GM12878 (cell line): ENCODE data around the gene COG1. TPM values are rescaled to one million over a fixed set of nuclear protein-coding genes. Genes with fewer than 3 reads are reported as not detected.

ENCODE experiments used
- ATAC-seq: fragments of 200-7000 bp; cut with Tn5 transposase; 3 replicates; pipeline ENCODE4 v1.9.1; 2020; ENCODE audit warnings: mild to moderate bottlenecking, moderate library complexity
- BruUV-seq: library from RNA; stranded (reverse); fragments of 400-500 nt; replicated peaks from 2 replicates; lab custom pipeline; 2021; lab: Mats Ljungman, UMichigan
- CTCF ChIA-PET: fragments of 300-600 bp; sonication (Branson Sonifier 250); formaldehyde crosslinking; extraction: SDS; loops from one replicate; lab custom pipeline; 2021; ENCODE audit warnings: inconsistent platforms; lab: Yijun Ruan, JAX
- POLR2A ChIA-PET: fragments of 350-600 bp; formaldehyde crosslinking; extraction: SDS; loops from one replicate; lab custom pipeline; 2021; ENCODE audit warnings: inconsistent platforms; lab: Charles Lee
- RAD21 ChIA-PET: fragments of 300-600 bp; sonication (Branson Sonifier 250); formaldehyde crosslinking; loops from one replicate; lab custom pipeline; 2023; ENCODE audit warnings: antibody characterized with exemption; ENCODE audit not compliant: unreplicated experiment; lab: Charles Lee
- SMC1A ChIA-PET: fragments of 300-600 bp; sonication (Branson Sonifier 250); formaldehyde crosslinking; loops from one replicate; lab custom pipeline; 2023; ENCODE audit not compliant: unreplicated experiment, uncharacterized antibody; lab: Charles Lee
- DNase-seq: peaks from one replicate; pipeline ENCODE4 v3.0.0-alpha.2; 2011; ENCODE audit warnings: low read depth, low spot score
- FAIRE-seq: peaks from 3 replicates; lab custom pipeline; 2011; peaks lifted over from hg19 to GRCh38; lab: Jason Lieb, UNC
- H2AFZ ChIP-seq: 2 replicates; pipeline ENCODE4 v1.6.0; 2011; ENCODE audit warnings: low read depth, low read length, control low read depth; ENCODE audit not compliant: control insufficient read depth
- H3K27ac ChIP-seq: 2 replicates; pipeline ENCODE4 v1.5.1; 2011; ENCODE audit warnings: control low read depth; ENCODE audit not compliant: control insufficient read depth, insufficient read depth
- H3K27me3 ChIP-seq, 2 experiments: replicated peaks in 1 of 2; 2 replicates each; pipeline versions ENCODE4 v1.6.0 to v1.6.1; 2011; ENCODE audit warnings: low read length in 1 of 2; ENCODE audit not compliant: control insufficient read depth in 2 of 2, insufficient read depth in 2 of 2
- H3K36me3 ChIP-seq, 2 experiments: 2 replicates each; pipeline ENCODE4 v1.5.1; 2011; ENCODE audit warnings: low read length in 1 of 2; ENCODE audit not compliant: control insufficient read depth in 2 of 2, insufficient read depth in 2 of 2
- H3K4me1 ChIP-seq: 2 replicates; pipeline ENCODE4 v1.6.1; 2011; ENCODE audit warnings: mild to moderate bottlenecking, low read length, moderate library complexity, mixed read lengths; ENCODE audit not compliant: control insufficient read depth, insufficient read depth
- H3K4me2 ChIP-seq: 2 replicates; pipeline ENCODE4 v1.6.0; 2011; ENCODE audit warnings: control low read depth; ENCODE audit not compliant: control insufficient read depth, insufficient read depth
- H3K4me3 ChIP-seq: fragments of 200-600 bp; sonication (generic); 2 replicates; pipeline ENCODE4 v1.5.1; 2016
- H3K79me2 ChIP-seq: 2 replicates; pipeline ENCODE4 v1.6.0; 2011; ENCODE audit warnings: low read length; ENCODE audit not compliant: control insufficient read depth, insufficient read depth
- H3K9ac ChIP-seq: 2 replicates; pipeline ENCODE4 v1.8.0; 2011; ENCODE audit warnings: low read length, control low read depth, mixed read lengths; ENCODE audit not compliant: control insufficient read depth, insufficient read depth
- H3K9me3 ChIP-seq: replicated peaks from 3 replicates; pipeline ENCODE4 v1.5.1; 2011; ENCODE audit warnings: mild to moderate bottlenecking, low read length; ENCODE audit not compliant: control insufficient read depth, insufficient read depth
- H4K20me1 ChIP-seq: 2 replicates; pipeline ENCODE4 v1.6.0; 2011; ENCODE audit not compliant: control insufficient read depth, insufficient read depth
- BACH1 ChIP-seq: fragments of 450-650 bp; IDR thresholded peaks from 2 replicates; pipeline ENCODE4 v1.6.1; 2017; ENCODE audit warnings: mild to moderate bottlenecking, borderline replicate concordance
- CHD4 ChIP-seq: fragments of 200-600 bp; sonication (generic); IDR thresholded peaks from 2 replicates; pipeline ENCODE4 v1.6.1; 2016; ENCODE audit warnings: mild to moderate bottlenecking
- FOXM1 ChIP-seq: IDR thresholded peaks from 2 replicates; pipeline ENCODE4 v1.6.1; 2012; ENCODE audit warnings: low read depth, mild to moderate bottlenecking, inconsistent platforms, low read length, moderate library complexity
- HDAC6 ChIP-seq: fragments of 200-600 bp; sonication (generic); IDR thresholded peaks from one replicate; pipeline ENCODE4 v1.8.0; 2017; ENCODE audit warnings: antibody characterized with exemption; ENCODE audit not compliant: unreplicated experiment
- JUNB ChIP-seq: IDR thresholded peaks from 2 replicates; pipeline ENCODE4 v1.6.1; 2016; ENCODE audit warnings: antibody characterized with exemption, mild to moderate bottlenecking
- MTA2 ChIP-seq: fragments of 450-650 bp; IDR thresholded peaks from 2 replicates; pipeline ENCODE4 v1.6.1; 2016; ENCODE audit warnings: low read depth, mild to moderate bottlenecking, moderate library complexity
- NR2C2 ChIP-seq: IDR thresholded peaks from 2 replicates; pipeline ENCODE4 v1.6.1; 2011; ENCODE audit warnings: borderline replicate concordance, low read depth; ENCODE audit not compliant: control insufficient read depth, insufficient read length
- RELA ChIP-seq: fragments of 450-650 bp; IDR thresholded peaks from 2 replicates; pipeline ENCODE4 v1.8.0; 2014; ENCODE audit warnings: borderline replicate concordance; ENCODE audit not compliant: partially characterized antibody
- RFX5 ChIP-seq: IDR thresholded peaks from 2 replicates; pipeline ENCODE4 v1.6.1; 2011; ENCODE audit warnings: low read depth, low read length, improper control_type of control experiment
- STAT3 ChIP-seq: IDR thresholded peaks from 2 replicates; pipeline ENCODE4 v1.6.1; 2011; ENCODE audit warnings: low read depth, low read length, improper control_type of control experiment
- ZNF217 ChIP-seq: fragments of 450-650 bp; IDR thresholded peaks from 2 replicates; pipeline ENCODE4 v1.6.1; 2017; ENCODE audit warnings: antibody characterized with exemption, mild to moderate bottlenecking
- ZSCAN29 ChIP-seq: fragments of 450-650 bp; IDR thresholded peaks from 2 replicates; pipeline ENCODE4 v1.6.1; 2017; ENCODE audit warnings: mild to moderate bottlenecking, moderate library complexity
- WGBS: methylation state at CpG from one replicate; pipeline ENCODE4 v1.1.6; 2016; ENCODE audit warnings: low lambda C conversion rate; ENCODE audit not compliant: insufficient replicate concordance, insufficient coverage; ENCODE audit errors: missing lambda C conversion rate; 5-methylcytosine and 5-hydroxymethylcytosine counted together
- in situ Hi-C: fragments of 300-500 bp; cut with MboI; formaldehyde crosslinking; loops from 9 replicates; pipeline ENCODE4 v1.14.3; 2018; ENCODE audit warnings: mixed read lengths
- intact Hi-C: fragments of 100-400 bp; cut with micrococcal nuclease; formaldehyde crosslinking; loops from one replicate; pipeline ENCODE4 v1.14.2; 2022; ENCODE audit not compliant: unreplicated experiment
- polyA plus RNA-seq, 11 experiments: library from polyadenylated mRNA; depleted of rRNA in 4 of 11; unstranded in 6 of 11; stranded (reverse) in 5 of 11; fragments of >200 nt; fragmentation: Nextera tagmentation in 4 of 11; fragmentation: Illumina TruSeq in 1 of 11; extraction: Ambion mirVana in 4 of 11; extraction: Trizol in 1 of 11; gene quantifications; 1 replicate in 1 of 11; 2 replicates in 10 of 11; pipeline versions ENCODE4 v1.2.1 to v1.2.3, GENCODE V29; 2011 to 2016; ENCODE audit warnings: inconsistent platforms in 2 of 11, missing spikeins in 2 of 11, low read depth in 1 of 11
- total RNA-seq, 4 experiments: library from RNA; depleted of rRNA in 3 of 4; stranded (reverse); fragments of >200 nt in 3 of 4; fragmentation: Illumina TruSeq in 1 of 4; extraction: Trizol in 1 of 4; gene quantifications; 2 replicates each; pipeline versions ENCODE4 v1.2.1 to v1.2.3, GENCODE V29; 2013 to 2021
- TF ChIP-seq, protein P1 (sequence below): IDR thresholded peaks from 2 replicates; pipeline ENCODE4 v1.6.1; 2012; ENCODE audit warnings: mild to moderate bottlenecking, low read depth, low read length
- TF ChIP-seq, protein P2 (sequence below): IDR thresholded peaks from 2 replicates; pipeline ENCODE4 v1.6.1; 2011; ENCODE audit warnings: mild to moderate bottlenecking, low read depth, low read length, moderate library complexity; ENCODE audit not compliant: insufficient replicate concordance
- TF ChIP-seq, protein P3 (sequence below): fragments of 450-650 bp; IDR thresholded peaks from 2 replicates; pipeline ENCODE4 v1.6.1; 2014; ENCODE audit warnings: mild to moderate bottlenecking

Gene COG1
- total and polyA plus RNA-seq, 10 of the 15 experiments (the other 5 are each of a cell fraction or from before 2014, with no cell fraction given): 10.5 to 24.1 (median 18.1) TPM

DNA sequence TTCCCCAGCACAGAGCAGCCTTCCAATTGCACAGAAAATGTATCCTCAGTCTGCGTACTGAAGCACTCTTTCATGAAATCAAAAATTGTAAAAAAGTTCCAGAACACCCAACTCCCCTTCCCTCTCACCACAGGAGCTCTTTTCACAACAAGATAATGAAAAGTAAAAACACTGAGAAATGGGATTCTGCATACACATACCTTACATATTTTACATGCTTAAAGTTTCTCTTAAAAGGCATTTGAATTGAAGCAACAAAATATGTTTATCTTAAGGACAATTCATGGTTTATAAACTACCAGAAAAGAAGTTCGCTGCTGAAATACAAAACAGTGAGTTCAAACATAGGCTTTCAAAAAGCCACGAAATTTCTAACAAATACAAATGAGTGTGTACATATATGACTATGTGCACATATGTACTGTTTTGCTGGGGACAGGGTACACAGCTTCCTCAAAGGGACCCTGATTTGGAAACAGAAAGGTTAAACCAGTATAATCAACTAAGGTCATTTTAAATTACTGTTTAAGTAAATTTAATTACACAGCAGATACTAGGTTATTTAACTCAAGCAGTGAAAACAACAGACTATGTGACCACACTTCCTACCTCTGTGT lies 33.8 kb downstream of the COG1 start (continued):
- TF ChIP-seq, protein P1, sequence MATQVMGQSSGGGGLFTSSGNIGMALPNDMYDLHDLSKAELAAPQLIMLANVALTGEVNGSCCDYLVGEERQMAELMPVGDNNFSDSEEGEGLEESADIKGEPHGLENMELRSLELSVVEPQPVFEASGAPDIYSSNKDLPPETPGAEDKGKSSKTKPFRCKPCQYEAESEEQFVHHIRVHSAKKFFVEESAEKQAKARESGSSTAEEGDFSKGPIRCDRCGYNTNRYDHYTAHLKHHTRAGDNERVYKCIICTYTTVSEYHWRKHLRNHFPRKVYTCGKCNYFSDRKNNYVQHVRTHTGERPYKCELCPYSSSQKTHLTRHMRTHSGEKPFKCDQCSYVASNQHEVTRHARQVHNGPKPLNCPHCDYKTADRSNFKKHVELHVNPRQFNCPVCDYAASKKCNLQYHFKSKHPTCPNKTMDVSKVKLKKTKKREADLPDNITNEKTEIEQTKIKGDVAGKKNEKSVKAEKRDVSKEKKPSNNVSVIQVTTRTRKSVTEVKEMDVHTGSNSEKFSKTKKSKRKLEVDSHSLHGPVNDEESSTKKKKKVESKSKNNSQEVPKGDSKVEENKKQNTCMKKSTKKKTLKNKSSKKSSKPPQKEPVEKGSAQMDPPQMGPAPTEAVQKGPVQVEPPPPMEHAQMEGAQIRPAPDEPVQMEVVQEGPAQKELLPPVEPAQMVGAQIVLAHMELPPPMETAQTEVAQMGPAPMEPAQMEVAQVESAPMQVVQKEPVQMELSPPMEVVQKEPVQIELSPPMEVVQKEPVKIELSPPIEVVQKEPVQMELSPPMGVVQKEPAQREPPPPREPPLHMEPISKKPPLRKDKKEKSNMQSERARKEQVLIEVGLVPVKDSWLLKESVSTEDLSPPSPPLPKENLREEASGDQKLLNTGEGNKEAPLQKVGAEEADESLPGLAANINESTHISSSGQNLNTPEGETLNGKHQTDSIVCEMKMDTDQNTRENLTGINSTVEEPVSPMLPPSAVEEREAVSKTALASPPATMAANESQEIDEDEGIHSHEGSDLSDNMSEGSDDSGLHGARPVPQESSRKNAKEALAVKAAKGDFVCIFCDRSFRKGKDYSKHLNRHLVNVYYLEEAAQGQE: no peak
- TF ChIP-seq, protein P2, sequence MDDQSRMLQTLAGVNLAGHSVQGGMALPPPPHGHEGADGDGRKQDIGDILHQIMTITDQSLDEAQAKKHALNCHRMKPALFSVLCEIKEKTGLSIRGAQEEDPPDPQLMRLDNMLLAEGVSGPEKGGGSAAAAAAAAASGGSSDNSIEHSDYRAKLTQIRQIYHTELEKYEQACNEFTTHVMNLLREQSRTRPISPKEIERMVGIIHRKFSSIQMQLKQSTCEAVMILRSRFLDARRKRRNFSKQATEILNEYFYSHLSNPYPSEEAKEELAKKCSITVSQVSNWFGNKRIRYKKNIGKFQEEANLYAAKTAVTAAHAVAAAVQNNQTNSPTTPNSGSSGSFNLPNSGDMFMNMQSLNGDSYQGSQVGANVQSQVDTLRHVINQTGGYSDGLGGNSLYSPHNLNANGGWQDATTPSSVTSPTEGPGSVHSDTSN: no peak
- no peak for TF ChIP-seq BACH1
- TF ChIP-seq, all 136 proteins: peak for 0

DNA sequence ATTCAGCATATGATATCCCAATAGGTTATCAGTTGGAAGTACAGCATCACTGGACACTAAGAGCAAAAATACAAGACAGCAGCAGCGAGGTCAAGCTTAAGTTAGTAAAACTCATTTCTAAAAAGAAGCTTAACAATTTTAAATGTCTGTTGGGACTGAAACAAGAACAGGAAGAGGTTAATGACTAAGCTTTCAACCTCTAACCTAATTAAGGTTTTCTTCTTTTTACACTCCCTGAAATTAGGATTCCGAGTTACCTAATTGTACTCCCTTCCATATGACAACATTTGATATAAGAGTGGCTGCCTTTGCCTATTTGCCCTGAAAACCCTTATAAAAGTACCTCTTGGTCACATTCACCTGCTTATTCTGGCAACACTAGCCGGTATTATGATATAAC lies 34.5 kb downstream of the COG1 start:
- H3K4me3 ChIP-seq: peak overlapping the region; percentile 41
- H3K79me2 ChIP-seq: peaks cover 75% of the 10 kb centered on the region
- SMC1A ChIA-PET: interaction anchor here (0.7 to 8.2 kb wide), 16 partner anchors 11 to 667 kb away, joined by 3 to 61 read pairs (median 4); partner anchors contain the start of gene COG1
- ATAC-seq (peak; percentile 38), DNase-seq (no peak), FAIRE-seq (no peak)
- H4K20me1 ChIP-seq: no peaks in the 10 kb centered on the region
- no peaks in the 10 kb centered on the region for H3K9me3 ChIP-seq
- WGBS: 4% methylated on average over 3 of the region's 3 CpGs
- H2AFZ ChIP-seq: no peak overlapping the region
- H3K4me1 ChIP-seq: peaks cover 24% of the 10 kb centered on the region
- H3K36me3 ChIP-seq: no peaks in the 10 kb centered on the region
- no TSS peak for BruUV-seq
- peak overlapping the region; percentile 85 for H3K4me2 ChIP-seq
- in situ Hi-C loops: no loop called here
- POLR2A ChIA-PET: interaction anchor here (0.5 to 2.3 kb wide), 10 partner anchors 8 to 649 kb away, joined by 3 to 11 read pairs (median 4); no protein-coding TSS in a partner anchor
- H3K27me3 ChIP-seq: no peaks in the 10 kb centered on the region
- RAD21 ChIA-PET: interaction anchor here (0.6 to 3.6 kb wide), 11 partner anchors 18 to 670 kb away, joined by 3 to 21 read pairs (median 8); partner anchors contain the start of gene COG1
- H3K9ac ChIP-seq: peak overlapping the region; percentile 61; the same call in 1 of the 2 replicates
- CTCF ChIA-PET: interaction anchor here (0.7 to 3.8 kb wide), 12 partner anchors 11 to 501 kb away, joined by 3 to 32 read pairs (median 5); partner anchors contain the start of gene COG1
- intact Hi-C loops: no loop called here
- H3K27ac ChIP-seq: peak overlapping the region; percentile 76
- TF ChIP-seq HDAC6: no peak
- TF ChIP-seq, protein P2: no peak
- no peak for TF ChIP-seq ZSCAN29
- no peak for TF ChIP-seq NR2C2
- TF ChIP-seq JUNB: peak; percentile 72
- no peak for TF ChIP-seq CHD4
- no peak for TF ChIP-seq RFX5
- TF ChIP-seq, protein P3, sequence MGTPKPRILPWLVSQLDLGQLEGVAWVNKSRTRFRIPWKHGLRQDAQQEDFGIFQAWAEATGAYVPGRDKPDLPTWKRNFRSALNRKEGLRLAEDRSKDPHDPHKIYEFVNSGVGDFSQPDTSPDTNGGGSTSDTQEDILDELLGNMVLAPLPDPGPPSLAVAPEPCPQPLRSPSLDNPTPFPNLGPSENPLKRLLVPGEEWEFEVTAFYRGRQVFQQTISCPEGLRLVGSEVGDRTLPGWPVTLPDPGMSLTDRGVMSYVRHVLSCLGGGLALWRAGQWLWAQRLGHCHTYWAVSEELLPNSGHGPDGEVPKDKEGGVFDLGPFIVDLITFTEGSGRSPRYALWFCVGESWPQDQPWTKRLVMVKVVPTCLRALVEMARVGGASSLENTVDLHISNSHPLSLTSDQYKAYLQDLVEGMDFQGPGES: no peak
- no peak for TF ChIP-seq RELA
- peak; percentile 95 for TF ChIP-seq MTA2
- TF ChIP-seq ZNF217: no peak
- no peak for TF ChIP-seq STAT3
- 0 out of 2 replicates have a peak, but pooled peaks have one; percentile 45 for TF ChIP-seq FOXM1
